ENCODE data around the gene DMRTC2.

The DMRTC2 gene

GRCh38 chr19:41889896-41890295 lies 45.1 kb downstream of the DMRTC2 start:
- Histone ChIP-seq H3K27ac (ENCODE audit: low read length) (no peak overlapping the region), H3K9me3 (ENCODE audit: insufficient read depth, low read length) (no peaks in the 10 kb centered on the region), H3K79me2 (ENCODE audit: low read length) (peaks cover 21% of the 10 kb centered on the region), H3K4me1 (ENCODE audit: low read length) (peaks cover 33% of the 10 kb centered on the region), H3K4me3 (ENCODE audit: low read length) (no peak overlapping the region), H3K36me3 (replicated peaks; ENCODE audit: low read depth, low read length) (peaks cover 17% of the 10 kb centered on the region), H3K9ac (ENCODE audit: low read length) (no peak overlapping the region), H3K4me2 (ENCODE audit: low read length) (no peak overlapping the region), H2AFZ (ENCODE audit: low read depth, low read length) (no peak overlapping the region), H3K27me3 (ENCODE audit: low read depth, low read length) (no peaks in the 10 kb centered on the region), H4K20me1 (ENCODE audit: insufficient read depth, low read length) (peaks cover 17% of the 10 kb centered on the region)
- TF ChIP-seq EZH2phosphoT487 (IDR thresholded peaks at IDR 0.05; ENCODE audit: low read depth) (no peak), CTCF (IDR thresholded peaks at IDR 0.05; ENCODE audit: low read depth, low read length) (no peak)

- TF ChIP-seq CTCF (IDR thresholded peaks at IDR 0.05; ENCODE audit: low read depth, low read length) = no peak
- no peak for TF ChIP-seq EZH2phosphoT487 (IDR thresholded peaks at IDR 0.05; ENCODE audit: low read depth)
- H3K79me2 ChIP-seq (ENCODE audit: low read length) = peaks cover 13% of the 10 kb centered on the region
- H3K27me3 ChIP-seq (ENCODE audit: low read depth, low read length) = no peaks in the 10 kb centered on the region
- peaks cover 34% of the 10 kb centered on the region for H3K4me1 ChIP-seq (ENCODE audit: low read length)
- H3K4me2 ChIP-seq (ENCODE audit: low read length) = no peak overlapping the region
- H2AFZ ChIP-seq (ENCODE audit: low read depth, low read length) = no peak overlapping the region
- H3K4me3 ChIP-seq (ENCODE audit: low read length) = no peak overlapping the region
- H3K27ac ChIP-seq (ENCODE audit: low read length) = no peak overlapping the region
- no peaks in the 10 kb centered on the region for H3K9me3 ChIP-seq (ENCODE audit: insufficient read depth, low read length)
- peaks cover 22% of the 10 kb centered on the region for H3K36me3 ChIP-seq (replicated peaks; ENCODE audit: low read depth, low read length)
- no peak overlapping the region for H3K9ac ChIP-seq (ENCODE audit: low read length)
- peaks cover 17% of the 10 kb centered on the region for H4K20me1 ChIP-seq (ENCODE audit: insufficient read depth, low read length)
Observed at GRCh38 chr19:41890936-41891335, 46.1 kb downstream of the DMRTC2 start.

- Histone ChIP-seq H3K9ac (ENCODE audit: low read length) (no peak overlapping the region), H3K36me3 (replicated peaks; ENCODE audit: low read depth, low read length) (peaks cover 22% of the 10 kb centered on the region), H3K4me2 (ENCODE audit: low read length) (no peak overlapping the region), H3K27me3 (ENCODE audit: low read depth, low read length) (no peaks in the 10 kb centered on the region), H3K4me1 (ENCODE audit: low read length) (peaks cover 30% of the 10 kb centered on the region), H2AFZ (ENCODE audit: low read depth, low read length) (no peak overlapping the region), H4K20me1 (ENCODE audit: insufficient read depth, low read length) (peaks cover 11% of the 10 kb centered on the region), H3K79me2 (ENCODE audit: low read length) (no peaks in the 10 kb centered on the region), H3K27ac (ENCODE audit: low read length) (no peak overlapping the region), H3K4me3 (ENCODE audit: low read length) (no peak overlapping the region), H3K9me3 (ENCODE audit: insufficient read depth, low read length) (no peaks in the 10 kb centered on the region)
- no peak for TF ChIP-seq CTCF (IDR thresholded peaks at IDR 0.05; ENCODE audit: low read depth, low read length)
Observed at GRCh38 chr19:41892173-41892902, 47.5 kb downstream of the DMRTC2 start.

- Histone ChIP-seq H3K9me3 (ENCODE audit: insufficient read depth, low read length) (no peaks in the 10 kb centered on the region), H2AFZ (ENCODE audit: low read depth, low read length) (no peak overlapping the region), H4K20me1 (ENCODE audit: insufficient read depth, low read length) (peaks cover 6% of the 10 kb centered on the region), H3K27me3 (ENCODE audit: low read depth, low read length) (no peaks in the 10 kb centered on the region), H3K4me2 (ENCODE audit: low read length) (peak overlapping the region; percentile 51), H3K36me3 (replicated peaks; ENCODE audit: low read depth, low read length) (peaks cover 33% of the 10 kb centered on the region), H3K27ac (ENCODE audit: low read length) (peak overlapping the region; percentile 53), H3K4me3 (ENCODE audit: low read length) (no peak overlapping the region), H3K79me2 (ENCODE audit: low read length) (no peaks in the 10 kb centered on the region), H3K4me1 (ENCODE audit: low read length) (peaks cover 25% of the 10 kb centered on the region), H3K9ac (ENCODE audit: low read length) (no peak overlapping the region)
- no peak for TF ChIP-seq EZH2phosphoT487 (IDR thresholded peaks at IDR 0.05; ENCODE audit: low read depth)
- TF ChIP-seq CTCF (IDR thresholded peaks at IDR 0.05; ENCODE audit: low read depth, low read length) = no peak; the same call in 1 of the 2 replicates
Observed at GRCh38 chr19:41893899-41894298, 49.1 kb downstream of the DMRTC2 start.
